Thyroid gland (tissue), 4 donors: ENCODE measurements around the gene IQGAP2. TPM values are rescaled to one million over a fixed set of nuclear protein-coding genes. Genes with fewer than 3 reads are reported as not detected.

ENCODE experiments used
- DNase-seq, 2 donors: peaks; one replicate each; pipeline ENCODE4 v3.0.0-alpha.2; 2019
- H3K27ac ChIP-seq, 3 donors: fragments of 200-600 bp; sonication (generic); 1 replicate in 2 of 3; 2 replicates in 1 of 3; pipeline ENCODE4 v1.5.1; 2016 to 2019; ENCODE audit warnings: mild to moderate bottlenecking in 1 of 3, moderate library complexity in 1 of 3
- H3K27me3 ChIP-seq: fragments of 200-600 bp; sonication (generic); one replicate; pipeline ENCODE4 v1.5.1; 2019
- H3K36me3 ChIP-seq, 2 donors: fragments of 200-600 bp; sonication (generic); one replicate each; pipeline ENCODE4 v1.5.1; 2016 to 2019
- H3K4me1 ChIP-seq, 2 donors: fragments of 200-600 bp; sonication (generic); one replicate each; pipeline ENCODE4 v1.5.1; 2017 to 2019
- H3K4me3 ChIP-seq, 3 donors: fragments of 200-600 bp; sonication (generic); replicated peaks in 1 of 3; 1 replicate in 2 of 3; 2 replicates in 1 of 3; pipeline ENCODE4 v1.5.1; 2016; ENCODE audit warnings: mild to moderate bottlenecking in 1 of 3
- H3K9me3 ChIP-seq: fragments of 200-600 bp; sonication (generic); one replicate; pipeline ENCODE4 v1.5.1; 2017
- POLR2A ChIP-seq, 2 donors: fragments of 450-650 bp; IDR thresholded peaks; one replicate each; pipeline ENCODE4 v1.6.1; 2017; ENCODE audit warnings: antibody characterized with exemption in 2 of 2, mild to moderate bottlenecking in 2 of 2, moderate library complexity in 1 of 2
- WGBS, 2 donors: methylation state at CpG; one replicate each; pipeline ENCODE4 v1.1.5; 2017; 5-methylcytosine and 5-hydroxymethylcytosine counted together
- intact Hi-C: fragments of 100-400 bp; cut with DNase I; formaldehyde crosslinking; loops from one replicate; pipeline ENCODE4 v1.15.1; 2023
- total RNA-seq, 4 donors: library from RNA; depleted of rRNA; stranded (reverse); fragments of >200 nt; gene quantifications; one replicate each; pipeline ENCODE4 v1.2.3, GENCODE V29; 2016
- TF ChIP-seq, protein P1 (sequence below), 6 experiments: fragments of 200-600 bp in 3 of 6; fragments of 450-650 bp in 3 of 6; sonication (generic) in 3 of 6; IDR thresholded peaks; one replicate each; pipeline ENCODE4 v1.5.1; 2016 to 2019; ENCODE audit warnings: antibody characterized with exemption in 6 of 6, mild to moderate bottlenecking in 2 of 6, inconsistent platforms in 1 of 6, moderate library complexity in 1 of 6

Gene IQGAP2
- total RNA-seq, 4 donors from 2014 or later: 55.1 to 85.5 (median 64.0) TPM

DNA sequence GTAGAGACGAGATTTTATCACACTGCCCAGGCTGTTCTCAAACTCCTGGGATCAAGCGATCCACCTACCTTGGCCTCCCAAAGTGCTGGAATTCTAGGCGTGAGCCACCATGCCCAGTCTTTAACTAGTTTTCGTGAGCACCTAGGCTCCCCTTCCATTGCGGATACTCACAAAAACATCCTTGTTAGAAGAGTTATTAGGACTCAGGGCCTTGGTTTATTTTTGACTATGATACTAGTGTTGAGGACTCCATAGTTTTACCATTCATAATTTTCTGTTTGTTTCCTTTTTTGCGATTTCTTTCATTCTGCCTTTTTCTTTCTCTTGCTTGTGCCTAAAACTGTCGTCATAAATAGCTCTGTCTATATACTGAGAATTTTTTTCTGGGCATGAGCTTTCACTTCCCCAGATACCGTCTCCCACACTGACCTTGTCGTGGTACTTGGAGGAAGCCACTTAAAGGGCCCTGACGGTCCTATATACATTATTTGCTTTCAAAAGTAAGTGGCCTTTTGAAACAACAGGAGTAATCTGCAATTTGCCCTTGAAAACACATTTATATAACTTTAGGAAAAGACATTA, 318.0 kb downstream of the IQGAP2 start:
- DNase-seq: no peak
- TF ChIP-seq POLR2A (IDR thresholded peaks at IDR 0.05): no peak
- TF ChIP-seq, protein P1, sequence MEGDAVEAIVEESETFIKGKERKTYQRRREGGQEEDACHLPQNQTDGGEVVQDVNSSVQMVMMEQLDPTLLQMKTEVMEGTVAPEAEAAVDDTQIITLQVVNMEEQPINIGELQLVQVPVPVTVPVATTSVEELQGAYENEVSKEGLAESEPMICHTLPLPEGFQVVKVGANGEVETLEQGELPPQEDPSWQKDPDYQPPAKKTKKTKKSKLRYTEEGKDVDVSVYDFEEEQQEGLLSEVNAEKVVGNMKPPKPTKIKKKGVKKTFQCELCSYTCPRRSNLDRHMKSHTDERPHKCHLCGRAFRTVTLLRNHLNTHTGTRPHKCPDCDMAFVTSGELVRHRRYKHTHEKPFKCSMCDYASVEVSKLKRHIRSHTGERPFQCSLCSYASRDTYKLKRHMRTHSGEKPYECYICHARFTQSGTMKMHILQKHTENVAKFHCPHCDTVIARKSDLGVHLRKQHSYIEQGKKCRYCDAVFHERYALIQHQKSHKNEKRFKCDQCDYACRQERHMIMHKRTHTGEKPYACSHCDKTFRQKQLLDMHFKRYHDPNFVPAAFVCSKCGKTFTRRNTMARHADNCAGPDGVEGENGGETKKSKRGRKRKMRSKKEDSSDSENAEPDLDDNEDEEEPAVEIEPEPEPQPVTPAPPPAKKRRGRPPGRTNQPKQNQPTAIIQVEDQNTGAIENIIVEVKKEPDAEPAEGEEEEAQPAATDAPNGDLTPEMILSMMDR (IDR thresholded peaks at IDR 0.05): no peak
- Histone ChIP-seq H3K4me3 (no peak overlapping the region), H3K4me1 (peaks cover 4 to 6% of the 10 kb centered on the region in 2 donors), H3K9me3 (no peaks in the 10 kb centered on the region), H3K27me3 (no peaks in the 10 kb centered on the region), H3K27ac (no peak overlapping the region), H3K36me3 (no peaks in the 10 kb centered on the region)
- WGBS, 2 donors: 66 to 69% methylated on average over 10 of the region's 10 CpGs
- intact Hi-C loops: no loop called here

DNA sequence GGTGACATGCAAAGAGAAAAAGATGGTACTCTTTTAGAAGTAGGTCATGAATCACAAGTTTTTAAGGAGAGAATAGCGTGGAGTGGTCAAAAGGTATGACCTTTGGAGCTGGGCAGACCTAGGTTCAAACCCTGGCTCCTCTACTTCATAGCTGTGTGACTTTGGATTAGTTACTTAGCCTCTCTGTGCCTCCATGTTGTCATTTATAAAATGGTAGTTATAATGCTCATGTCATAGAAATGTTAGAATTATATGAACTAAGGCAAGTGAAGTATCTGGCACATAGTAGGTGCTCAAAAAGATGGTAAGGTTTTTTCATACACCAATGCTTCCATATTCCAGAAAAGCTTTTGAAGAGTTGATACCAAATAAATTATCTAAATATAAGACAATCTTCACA, 320.2 kb downstream of the IQGAP2 start:
- Histone ChIP-seq H3K27ac (no peak overlapping the region), H3K27me3 (no peaks in the 10 kb centered on the region), H3K4me3 (no peak overlapping the region), H3K9me3 (no peaks in the 10 kb centered on the region), H3K4me1 (no peaks in the 10 kb centered on the region), H3K36me3 (no peaks in the 10 kb centered on the region)
- intact Hi-C loops: no loop called here
- no peak for DNase-seq
- 81 to 97% methylated on average over 1 of the region's 1 CpG for WGBS, 2 donors
- no peak for TF ChIP-seq POLR2A (IDR thresholded peaks at IDR 0.05)
- TF ChIP-seq, protein P1 (IDR thresholded peaks at IDR 0.05): no peak

DNA sequence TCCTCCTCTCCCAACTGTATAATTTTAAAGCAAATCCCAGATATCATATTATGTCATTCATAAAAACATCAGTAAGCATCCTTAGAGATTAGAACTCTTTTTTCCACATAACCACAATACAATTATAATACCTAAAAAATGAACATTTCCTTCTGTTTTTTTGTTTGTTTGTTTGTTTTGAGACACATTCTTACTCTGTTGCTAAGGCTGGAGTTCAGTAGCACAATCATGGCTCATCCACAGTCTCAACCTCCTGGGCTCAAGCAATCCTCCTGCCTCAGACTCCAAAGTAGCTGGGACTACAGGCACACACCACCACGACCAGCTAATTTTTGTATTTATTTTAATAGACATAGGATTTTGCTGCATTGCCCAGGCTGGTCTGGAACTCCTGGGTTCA, 320.8 kb downstream of the IQGAP2 start:
- no peaks in the 10 kb centered on the region for H3K4me1 ChIP-seq
- H3K27ac ChIP-seq: no peak overlapping the region
- H3K9me3 ChIP-seq: no peaks in the 10 kb centered on the region
- WGBS, 2 donors: 79 to 91% methylated on average over 1 of the region's 1 CpG
- no peak for TF ChIP-seq POLR2A (IDR thresholded peaks at IDR 0.05)
- TF ChIP-seq, protein P1 (IDR thresholded peaks at IDR 0.05): no peak
- intact Hi-C loops: no loop called here
- H3K27me3 ChIP-seq: no peaks in the 10 kb centered on the region
- DNase-seq: no peak
- H3K4me3 ChIP-seq: no peak overlapping the region
- H3K36me3 ChIP-seq: no peaks in the 10 kb centered on the region

DNA sequence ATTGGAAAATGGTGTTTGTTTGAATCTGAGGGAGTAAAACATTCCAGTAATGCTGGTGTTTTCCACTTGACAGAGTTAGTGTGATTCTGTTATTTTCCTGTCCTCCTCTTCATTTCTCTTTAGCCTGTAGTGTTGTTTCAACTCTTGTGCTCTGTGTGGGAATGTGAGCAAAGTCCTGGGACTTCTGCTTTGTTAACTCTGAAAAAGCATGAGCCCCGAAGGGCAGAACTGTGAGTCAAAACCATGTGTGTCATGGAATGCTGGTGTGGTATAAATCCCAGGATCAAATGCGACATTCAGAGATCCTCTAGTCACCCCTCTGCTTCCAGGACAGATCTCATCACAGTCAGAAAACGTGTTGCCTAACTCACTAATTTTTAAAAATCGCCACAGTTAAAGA, 321.8 kb downstream of the IQGAP2 start:
- intact Hi-C loops: no loop called here
- no peaks in the 10 kb centered on the region for H3K9me3 ChIP-seq

DNA sequence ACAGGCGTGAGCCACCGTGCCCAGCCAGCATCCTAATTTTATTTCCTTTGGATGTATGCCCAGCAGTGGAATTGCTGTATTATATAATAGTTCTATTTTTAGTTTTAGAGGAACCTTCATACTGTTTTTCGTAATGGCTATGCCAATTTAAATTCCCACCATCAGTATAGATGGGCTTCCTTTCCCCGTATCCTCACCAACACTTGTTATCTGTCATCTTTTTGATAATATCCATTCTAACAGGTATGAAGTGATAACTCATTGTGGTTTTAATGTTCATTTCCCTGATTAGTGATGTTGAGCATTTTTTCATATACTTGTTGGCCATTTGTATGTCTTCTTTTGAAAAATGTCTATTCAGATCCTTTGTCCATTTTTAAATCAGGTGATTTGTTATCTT, 325.9 kb downstream of the IQGAP2 start:
- TF ChIP-seq, protein P1 (IDR thresholded peaks at IDR 0.05): no peak
- no peak for TF ChIP-seq POLR2A (IDR thresholded peaks at IDR 0.05)
- 71 to 87% methylated on average over 4 of the region's 4 CpGs for WGBS, 2 donors
- DNase-seq: no peak
- H3K36me3 ChIP-seq: no peaks in the 10 kb centered on the region
- no peak overlapping the region for H3K27ac ChIP-seq
- no peaks in the 10 kb centered on the region for H3K4me1 ChIP-seq
- intact Hi-C loops: no loop called here
- no peaks in the 10 kb centered on the region for H3K27me3 ChIP-seq
- no peak overlapping the region for H3K4me3 ChIP-seq
- H3K9me3 ChIP-seq: no peaks in the 10 kb centered on the region

More for the DNA sequence above, 321.8 kb downstream of the IQGAP2 start:
- no peaks in the 10 kb centered on the region for H3K36me3 ChIP-seq
- 67 to 72% methylated on average over 4 of the region's 4 CpGs for WGBS, 2 donors
- H3K27ac ChIP-seq: no peak overlapping the region
- no peaks in the 10 kb centered on the region for H3K4me1 ChIP-seq
- TF ChIP-seq, protein P1 (IDR thresholded peaks at IDR 0.05): no peak
- TF ChIP-seq POLR2A (IDR thresholded peaks at IDR 0.05): no peak
- H3K4me3 ChIP-seq: no peak overlapping the region
- H3K27me3 ChIP-seq: no peaks in the 10 kb centered on the region
- DNase-seq: no peak
